PC-3 (cell line): ENCODE data around the gene PDS5A.

Experiments
- EZH2 ChIP-seq: fragments of 300-600 bp; sonication (generic); IDR thresholded peaks from one replicate; pipeline ENCODE4 v1.6.1; 2017; ENCODE audit warnings: antibody characterized with exemption, mild to moderate bottlenecking, low read length; ENCODE audit not compliant: unreplicated experiment
- EZH2phosphoT487 ChIP-seq: fragments of 300-600 bp; sonication (generic); IDR thresholded peaks from 2 replicates; pipeline ENCODE4 v1.6.1; 2018; ENCODE audit warnings: mild to moderate bottlenecking, antibody characterized with exemption, low read length, borderline replicate concordance

- TF ChIP-seq EZH2phosphoT487 = no peak
- TF ChIP-seq EZH2 = no peak
Observed at GRCh38 chr4:39792529-39792928, 185.2 kb downstream of the PDS5A start.
